ENCODE results near the gene SZT2.

- TF ChIP-seq CTCF (IDR thresholded peaks at IDR 0.05; ENCODE audit: borderline replicate concordance, extremely low read depth, low read length, poor library complexity, severe bottlenecking) (no peak), EZH2 (IDR thresholded peaks at IDR 0.05; ENCODE audit: borderline replicate concordance, low read depth, low read length, severe bottlenecking) (no peak)
Measured at GRCh38 chr1:43351421-43352350, 38.0 kb upstream of the SZT2 start.
